ENCODE measurements around the gene HLA-A. TPM values are rescaled to one million over a fixed set of nuclear protein-coding genes. Genes with fewer than 3 reads are reported as not detected.

The HLA-A gene
- total RNA-seq, 1 experiment from 2014 or later, result 251 TPM

GRCh38 chr6:29980511-29980910, 38.2 kb downstream of the HLA-A start:
- DNase-seq (ENCODE audit: low read depth, low spot score) (no peak), ATAC-seq (no peak)
- ChIA-PET POLR2A (no interaction called here), RAD21 (ENCODE audit: low non-redundant PET in 1 of 2, low total read pairs in 2 of 2, uncharacterized antibody in 2 of 2, unreplicated experiment in 2 of 2) (no interaction called here), CTCF (no interaction called here)
- intact Hi-C loops (cut with micrococcal nuclease), result no loop called here
- H3K9me2 ChIP-seq (ENCODE audit: insufficient read depth), result no peaks in the 10 kb centered on the region
- no TSS peak for BruUV-seq (replicated peaks)
- H3K36me3 ChIP-seq (ENCODE audit: control insufficient read depth in 1 of 2, insufficient read depth in 2 of 2, low read length in 2 of 2), result no peaks in the 10 kb centered on the region
- TF ChIP-seq SRF (IDR thresholded peaks at IDR 0.05; ENCODE audit: low read depth) (no peak), RAD21 (IDR thresholded peaks at IDR 0.05; ENCODE audit: low read depth) (no peak), EZH2phosphoT487 (IDR thresholded peaks at IDR 0.05; ENCODE audit: borderline replicate concordance) (no peak), REST (IDR thresholded peaks at IDR 0.05; ENCODE audit: low read depth) (no peak), CEBPB (IDR thresholded peaks at IDR 0.05; ENCODE audit: low read depth) (no peak), EGR1 (IDR thresholded peaks at IDR 0.05; ENCODE audit: low read depth) (no peak), CTCF (IDR thresholded peaks at IDR 0.05 in 2 of 3, conservative IDR thresholded peaks at IDR 0.05 in 1 of 3; ENCODE audit: borderline replicate concordance in 1 of 3, insufficient read depth in 1 of 3, low read depth in 2 of 3, low read length in 2 of 3) (no peak)
- H3K27ac ChIP-seq (ENCODE audit: low read depth, low read length), result no peak overlapping the region
- no peaks in the 10 kb centered on the region for H4K20me1 ChIP-seq (ENCODE audit: insufficient read depth)
- H3K79me2 ChIP-seq (ENCODE audit: insufficient read depth, low read length), result no peaks in the 10 kb centered on the region
- no peaks in the 10 kb centered on the region for H3K27me3 ChIP-seq (ENCODE audit: insufficient read depth, low read length)
- H2AFZ ChIP-seq (ENCODE audit: low read depth, low read length, poor library complexity, severe bottlenecking), result no peak overlapping the region
- no peak overlapping the region for H3K9ac ChIP-seq (ENCODE audit: low read length)
- H3K4me1 ChIP-seq (ENCODE audit: control insufficient read depth in 1 of 2, insufficient read depth in 2 of 2, low read length in 2 of 2), result peaks cover 7 to 16% of the 10 kb centered on the region in 2 experiments
- H3K4me3 ChIP-seq (replicated peaks in 1 of 2; ENCODE audit: low read depth in 1 of 2, low read length in 2 of 2), result no peak overlapping the region
- H3K9me3 ChIP-seq (ENCODE audit: control insufficient read depth in 1 of 2, insufficient read depth in 1 of 2, low read depth in 1 of 2, low read length in 2 of 2), result no peaks in the 10 kb centered on the region
- H3K4me2 ChIP-seq (ENCODE audit: low read length), result no peak overlapping the region

Measured in HCT116 (cell line).